Fibroblast of lung (primary cell): ENCODE data around the gene CA9.

Experiments used
- CTCF ChIP-seq, 2 donors: IDR thresholded peaks in 1 of 2; conservative IDR thresholded peaks in 1 of 2; 1 replicate in 1 of 2; 2 replicates in 1 of 2; pipeline ENCODE4 v1.5.1; 2011 to 2012; ENCODE audit warnings: low read length in 2 of 2, control low read depth in 1 of 2, inconsistent platforms in 1 of 2, low read depth in 1 of 2, mild to moderate bottlenecking in 1 of 2
- EZH2 ChIP-seq: IDR thresholded peaks from 2 replicates; pipeline ENCODE4 v1.5.1; 2012; ENCODE audit warnings: low read length, control low read depth, mild to moderate bottlenecking; ENCODE audit errors: missing control alignments

- TF ChIP-seq EZH2 (no peak), CTCF (conservative IDR thresholded peaks at IDR 0.05 in 1 of 2, IDR thresholded peaks at IDR 0.05 in 1 of 2; ENCODE audit: low read depth in 1 of 2, low read length in 2 of 2) (no peak)
Measured at GRCh38 chr9:35682520-35683315, 9.0 kb downstream of the CA9 start.
